H1 (cell line): ENCODE data around the gene GDF15.
A peak's percentile ranks its signal among the peaks of the same experiment; 100 is the strongest.

ENCODE experiments used
- ASH2L ChIP-seq: fragments of 200-600, 300-600 bp; sonication (generic); IDR thresholded peaks from one replicate; pipeline ENCODE4 v1.7.1; 2017; ENCODE audit warnings: low read length
- CBX8 ChIP-seq: fragments of 300-800, 300-1000 bp; sonication (generic); IDR thresholded peaks from 2 replicates; pipeline ENCODE4 v1.7.1; 2016; ENCODE audit warnings: low read depth, low read length, borderline replicate concordance
- CHD2 ChIP-seq: IDR thresholded peaks from 2 replicates; pipeline ENCODE4 v1.6.1; 2012; ENCODE audit warnings: low read length, improper control_type of control experiment
- EGR1 ChIP-seq: IDR thresholded peaks from 2 replicates; pipeline ENCODE4 v1.6.1; 2011; ENCODE audit warnings: low read depth, low read length, borderline replicate concordance
- JUND ChIP-seq: IDR thresholded peaks from 2 replicates; pipeline ENCODE4 v1.6.1; 2011; ENCODE audit warnings: mild to moderate bottlenecking, improper control_type of control experiment, low read length
- POLR2A ChIP-seq, 2 experiments: IDR thresholded peaks; 1 replicate in 1 of 2; 2 replicates in 1 of 2; pipeline ENCODE4 v1.6.1; 2011; ENCODE audit warnings: low read depth in 2 of 2, low read length in 2 of 2, mild to moderate bottlenecking in 2 of 2; ENCODE audit errors: control extremely low read depth in 1 of 2
- POLR2AphosphoS5 ChIP-seq: IDR thresholded peaks from 2 replicates; pipeline ENCODE4 v1.6.1; 2011; ENCODE audit warnings: low read depth, low read length
- RAD21 ChIP-seq, 2 experiments: IDR thresholded peaks in 1 of 2; conservative IDR thresholded peaks in 1 of 2; 2 replicates each; pipeline ENCODE4 v1.6.1; 2011; ENCODE audit warnings: low read depth in 2 of 2, low read length in 2 of 2, improper control_type of control experiment in 1 of 2, inconsistent platforms in 1 of 2, mild to moderate bottlenecking in 1 of 2, moderate library complexity in 1 of 2
- TBP ChIP-seq: IDR thresholded peaks from 2 replicates; pipeline ENCODE4 v1.6.1; 2011; ENCODE audit warnings: low read depth, low read length, improper control_type of control experiment
- YY1 ChIP-seq: IDR thresholded peaks from 2 replicates; pipeline ENCODE4 v1.6.1; 2011; ENCODE audit warnings: low read depth, mild to moderate bottlenecking, low read length
- TF ChIP-seq, protein P1 (sequence below), 3 experiments: IDR thresholded peaks; 1 replicate in 2 of 3; 2 replicates in 1 of 3; pipeline versions ENCODE4 v1.5.1 to v1.6.1; 2011; ENCODE audit warnings: low read length in 3 of 3, mild to moderate bottlenecking in 3 of 3, inconsistent platforms in 2 of 3, low read depth in 1 of 3, moderate library complexity in 1 of 3; ENCODE audit not compliant: insufficient read depth in 1 of 3; ENCODE audit errors: control extremely low read depth in 1 of 3
- TF ChIP-seq, protein P2 (sequence below): IDR thresholded peaks from 2 replicates; pipeline ENCODE4 v1.6.1; 2012; ENCODE audit warnings: inconsistent platforms

DNA sequence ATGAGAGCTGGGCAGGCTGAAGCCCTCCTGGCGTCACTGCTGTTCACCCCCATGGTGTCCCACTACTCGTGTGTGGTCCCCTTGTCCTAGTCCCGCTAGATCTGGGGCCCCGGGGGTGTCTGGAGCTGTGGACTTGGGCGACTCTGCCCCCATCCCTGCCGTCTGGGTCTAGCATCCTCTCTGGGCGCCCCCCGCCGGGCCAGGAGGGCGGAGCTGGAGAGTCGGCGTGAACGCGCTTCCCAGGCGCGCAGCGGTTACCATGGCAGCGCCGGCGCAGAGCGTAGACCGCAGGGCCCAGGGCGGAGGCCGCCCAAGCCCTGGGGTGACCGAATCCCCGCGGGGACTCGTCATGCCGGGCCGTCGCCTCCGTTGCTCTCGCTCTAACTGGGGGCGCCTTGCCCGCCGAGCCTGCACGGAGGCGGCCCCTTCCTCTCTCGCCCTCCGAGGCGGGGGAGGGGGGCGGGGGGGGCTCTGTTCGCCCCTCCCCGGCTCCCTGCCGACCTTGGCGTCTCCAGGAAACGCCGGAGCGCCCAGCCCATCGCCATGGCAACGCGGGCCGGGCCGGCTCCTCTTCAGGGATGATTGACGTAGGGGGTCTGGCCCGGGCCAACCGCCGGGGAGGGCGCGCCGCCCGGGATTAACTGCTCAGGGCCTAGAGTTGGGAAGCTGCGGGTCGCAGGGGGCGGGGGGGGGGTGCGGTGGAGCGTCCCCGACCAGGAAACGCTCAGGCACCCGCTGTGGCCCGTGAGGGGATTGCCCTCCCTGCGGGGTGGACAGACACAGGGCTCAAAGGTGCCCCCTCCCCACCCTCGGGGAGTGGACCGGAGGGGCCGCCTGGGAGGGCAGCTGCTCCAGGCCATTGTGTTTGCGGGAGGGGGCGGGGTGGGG lies 43.1 kb downstream of the GDF15 start:
- no peak for TF ChIP-seq CBX8
- TF ChIP-seq RAD21 (IDR thresholded peaks at IDR 0.05 in 1 of 2, conservative IDR thresholded peaks at IDR 0.05 in 1 of 2; ENCODE audit: low read depth in 2 of 2, low read length in 2 of 2): no peak
- peak; percentile 29 for TF ChIP-seq ASH2L
- no peak for TF ChIP-seq POLR2AphosphoS5
- TF ChIP-seq, protein P1, sequence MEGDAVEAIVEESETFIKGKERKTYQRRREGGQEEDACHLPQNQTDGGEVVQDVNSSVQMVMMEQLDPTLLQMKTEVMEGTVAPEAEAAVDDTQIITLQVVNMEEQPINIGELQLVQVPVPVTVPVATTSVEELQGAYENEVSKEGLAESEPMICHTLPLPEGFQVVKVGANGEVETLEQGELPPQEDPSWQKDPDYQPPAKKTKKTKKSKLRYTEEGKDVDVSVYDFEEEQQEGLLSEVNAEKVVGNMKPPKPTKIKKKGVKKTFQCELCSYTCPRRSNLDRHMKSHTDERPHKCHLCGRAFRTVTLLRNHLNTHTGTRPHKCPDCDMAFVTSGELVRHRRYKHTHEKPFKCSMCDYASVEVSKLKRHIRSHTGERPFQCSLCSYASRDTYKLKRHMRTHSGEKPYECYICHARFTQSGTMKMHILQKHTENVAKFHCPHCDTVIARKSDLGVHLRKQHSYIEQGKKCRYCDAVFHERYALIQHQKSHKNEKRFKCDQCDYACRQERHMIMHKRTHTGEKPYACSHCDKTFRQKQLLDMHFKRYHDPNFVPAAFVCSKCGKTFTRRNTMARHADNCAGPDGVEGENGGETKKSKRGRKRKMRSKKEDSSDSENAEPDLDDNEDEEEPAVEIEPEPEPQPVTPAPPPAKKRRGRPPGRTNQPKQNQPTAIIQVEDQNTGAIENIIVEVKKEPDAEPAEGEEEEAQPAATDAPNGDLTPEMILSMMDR (IDR thresholded peaks at IDR 0.05; ENCODE audit: control extremely low read depth in 1 of 3, insufficient read depth in 1 of 3, low read depth in 1 of 3, low read length in 3 of 3): no peak
- TF ChIP-seq TBP: no peak
- TF ChIP-seq EGR1: no peak
- TF ChIP-seq POLR2A (IDR thresholded peaks at IDR 0.05; ENCODE audit: control extremely low read depth in 1 of 2, low read depth in 2 of 2, low read length in 2 of 2): no peak
- TF ChIP-seq JUND: no peak
- TF ChIP-seq YY1: no peak
- TF ChIP-seq, protein P2, sequence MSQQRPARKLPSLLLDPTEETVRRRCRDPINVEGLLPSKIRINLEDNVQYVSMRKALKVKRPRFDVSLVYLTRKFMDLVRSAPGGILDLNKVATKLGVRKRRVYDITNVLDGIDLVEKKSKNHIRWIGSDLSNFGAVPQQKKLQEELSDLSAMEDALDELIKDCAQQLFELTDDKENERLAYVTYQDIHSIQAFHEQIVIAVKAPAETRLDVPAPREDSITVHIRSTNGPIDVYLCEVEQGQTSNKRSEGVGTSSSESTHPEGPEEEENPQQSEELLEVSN: no peak
- TF ChIP-seq CHD2: no peak
